ENCODE measurements around the gene MLPH. TPM values are rescaled to one million over a fixed set of nuclear protein-coding genes. Genes with fewer than 3 reads are reported as not detected.

Gene MLPH
- total and polyA plus RNA-seq, 9 of the 15 experiments (the other 6 are each of a cell fraction or from before 2014, with no cell fraction given), result 0.22 TPM; not detected in 8

DNA sequence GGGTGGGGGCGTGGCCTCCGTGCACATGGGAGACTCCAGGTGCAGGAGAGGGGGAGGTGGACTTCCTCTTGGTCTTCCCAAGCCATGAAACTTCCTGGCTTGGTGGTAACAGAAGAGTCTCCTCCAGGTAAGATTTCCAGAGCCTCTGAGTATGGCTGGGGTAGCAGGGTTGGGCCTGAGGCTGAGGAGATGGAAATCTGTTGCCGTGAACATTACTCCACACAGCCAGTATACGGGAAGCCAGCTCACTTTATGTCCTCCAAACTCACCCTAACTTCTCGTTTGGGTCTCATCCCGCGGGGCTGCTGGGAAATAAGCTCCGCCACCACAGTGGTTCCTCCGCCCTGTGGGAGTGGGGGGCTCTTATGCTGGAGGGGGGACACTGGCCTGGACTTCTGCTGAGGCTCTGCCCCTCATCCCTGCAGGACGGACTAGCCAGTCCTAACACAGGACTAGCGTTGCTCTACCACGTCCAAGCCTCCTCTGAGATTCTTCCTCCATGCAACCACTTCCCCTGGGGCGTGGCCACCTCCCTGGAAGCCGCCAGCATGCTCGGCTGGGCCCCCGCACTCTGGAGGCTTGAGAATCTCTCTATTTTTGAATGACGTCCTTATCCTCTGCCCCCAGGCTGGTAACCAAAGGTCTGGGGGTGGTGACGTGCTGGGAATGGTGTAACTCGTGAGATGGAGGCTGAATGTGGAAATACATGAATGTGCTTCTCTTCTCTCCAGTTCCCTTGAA lies 104.3 kb downstream of the MLPH start:
- ATAC-seq (peak; percentile 58; the same call in 2 of the 3 replicates), DNase-seq (ENCODE audit: extremely low read depth in 1 of 4, low spot score in 3 of 4) (peak in 2 of 4 experiments; percentile 12 to 17), FAIRE-seq (no peak)
- no peaks in the 10 kb centered on the region for H3K79me2 ChIP-seq (ENCODE audit: control insufficient read depth, insufficient read depth, low read length)
- BruUV-seq (replicated peaks), result no TSS peak
- H3K27me3 ChIP-seq (ENCODE audit: control insufficient read depth in 2 of 2, insufficient read depth in 2 of 2, low read length in 2 of 2), result peaks cover 13 to 55% of the 10 kb centered on the region in 2 experiments; a peak in 3 of 5 replicates
- H3K4me1 ChIP-seq (replicated peaks in 1 of 2; ENCODE audit: control insufficient read depth in 2 of 2, insufficient read depth in 2 of 2, low read length in 2 of 2), result peaks cover 0 to 1% of the 10 kb centered on the region in 2 experiments; a peak in 1 of 5 replicates
- H3K9ac ChIP-seq (ENCODE audit: insufficient read depth in 1 of 2, low read depth in 2 of 2, low read length in 2 of 2), result no peak overlapping the region
- H3K36me3 ChIP-seq (ENCODE audit: control insufficient read depth, insufficient read depth, low read length), result no peaks in the 10 kb centered on the region
- H3K4me2 ChIP-seq (ENCODE audit: insufficient read depth, low read length), result no peak overlapping the region
- H2AFZ ChIP-seq (ENCODE audit: low read depth, low read length), result 0 out of 2 replicates have a peak overlapping the region, but pooled peaks have one; percentile 9
- in situ Hi-C loops (cut with MboI) (no loop called here), intact Hi-C loops (cut with micrococcal nuclease) (no loop called here)
- peaks cover 6% of the 10 kb centered on the region; the same call in 1 of the 2 replicates for H4K20me1 ChIP-seq (replicated peaks; ENCODE audit: control insufficient read depth, insufficient read depth, low read length)
- H3K27ac ChIP-seq (ENCODE audit: extremely low read depth, low read depth, low read length), result no peak overlapping the region
- H3K4me3 ChIP-seq, result no peak overlapping the region
- POLR2A ChIA-PET, result no interaction called here
- no peaks in the 10 kb centered on the region for H3K9me3 ChIP-seq (replicated peaks; ENCODE audit: control insufficient read depth, insufficient read depth, low read depth, low read length)
- WGBS (ENCODE audit: insufficient coverage, low coverage, missing lambda C conversion rate), result 0% methylated on average over 11 of the region's 19 CpGs
- TF ChIP-seq SPI1 (IDR thresholded peaks at IDR 0.05; ENCODE audit: borderline replicate concordance, low read depth, low read length), result 0 out of 2 replicates have a peak, but pooled peaks have one; percentile 14
- TF ChIP-seq STAT5A (IDR thresholded peaks at IDR 0.05; ENCODE audit: borderline replicate concordance, low read length), result no peak
- CTCF ChIA-PET (ENCODE audit: low intra/inter-chr PET ratio), result no interaction called here
- H3K9me1 ChIP-seq (ENCODE audit: control insufficient read depth, insufficient read depth, low read length), result no peaks in the 10 kb centered on the region

- POLR2A ChIA-PET, result no interaction called here
These were observed 105.5 kb downstream of the MLPH start for GRCh38 chr2:237592425-237592980.

More at GRCh38 chr2:237592425-237592980, 105.5 kb downstream of the MLPH start:
- Histone ChIP-seq H3K9me1 (ENCODE audit: control insufficient read depth, insufficient read depth, low read length) (no peaks in the 10 kb centered on the region), H3K4me3 (no peak overlapping the region), H3K9me3 (replicated peaks; ENCODE audit: control insufficient read depth, insufficient read depth, low read depth, low read length) (no peaks in the 10 kb centered on the region), H2AFZ (ENCODE audit: low read depth, low read length) (no peak overlapping the region), H4K20me1 (replicated peaks; ENCODE audit: control insufficient read depth, insufficient read depth, low read length) (peaks cover 6% of the 10 kb centered on the region; the same call in 1 of the 2 replicates), H3K4me1 (replicated peaks in 1 of 2; ENCODE audit: control insufficient read depth in 2 of 2, insufficient read depth in 2 of 2, low read length in 2 of 2) (peaks cover 0 to 4% of the 10 kb centered on the region in 2 experiments; a peak in 1 of 5 replicates), H3K79me2 (ENCODE audit: control insufficient read depth, insufficient read depth, low read length) (no peaks in the 10 kb centered on the region), H3K9ac (ENCODE audit: insufficient read depth in 1 of 2, low read depth in 2 of 2, low read length in 2 of 2) (no peak overlapping the region), H3K4me2 (ENCODE audit: insufficient read depth, low read length) (no peak overlapping the region), H3K27ac (ENCODE audit: extremely low read depth, low read depth, low read length) (no peak overlapping the region), H3K27me3 (ENCODE audit: control insufficient read depth in 2 of 2, insufficient read depth in 2 of 2, low read length in 2 of 2) (peaks cover 13 to 63% of the 10 kb centered on the region in 2 experiments; a peak in 3 of 5 replicates), H3K36me3 (ENCODE audit: control insufficient read depth, insufficient read depth, low read length) (no peaks in the 10 kb centered on the region)
- WGBS (ENCODE audit: insufficient coverage, low coverage, missing lambda C conversion rate), result 4% methylated on average over 14 of the region's 18 CpGs
- intact Hi-C loops (cut with micrococcal nuclease), result no loop called here
- ATAC-seq (no peak), FAIRE-seq (no peak), DNase-seq (ENCODE audit: extremely low read depth in 1 of 4, low spot score in 3 of 4) (no peak)
- no TSS peak for BruUV-seq (replicated peaks)
- in situ Hi-C loops (cut with MboI), result no loop called here
- TF ChIP-seq PML (IDR thresholded peaks at IDR 0.05; ENCODE audit: low read length) (no peak), NRF1 (conservative IDR thresholded peaks at IDR 0.05 in 1 of 2, IDR thresholded peaks at IDR 0.05 in 1 of 2) (peak in 1 of 2 experiments; percentile 32; a peak in 1 of 4 replicates)
- CTCF ChIA-PET (ENCODE audit: low intra/inter-chr PET ratio), result no interaction called here

All from K562 (cell line).